NCI-H2107 (cell line): ENCODE results near the gene PID1.

ENCODE experiments used
- DNase-seq: peaks from one replicate; lab custom pipeline; 2025; lab: John Stamatoyannopoulos, UW

PID1 gene

GRCh38 chr2:229164545-229165249 is 106.4 kb downstream of the PID1 start:
- DNase-seq: no peak

- no peak for DNase-seq
Observed at GRCh38 chr2:229163893-229164292, 107.2 kb downstream of the PID1 start.

GRCh38 chr2:229162015-229162414 is 109.1 kb downstream of the PID1 start:
- no peak for DNase-seq

GRCh38 chr2:229160984-229161383 is 110.1 kb downstream of the PID1 start:
- no peak for DNase-seq

DNA sequence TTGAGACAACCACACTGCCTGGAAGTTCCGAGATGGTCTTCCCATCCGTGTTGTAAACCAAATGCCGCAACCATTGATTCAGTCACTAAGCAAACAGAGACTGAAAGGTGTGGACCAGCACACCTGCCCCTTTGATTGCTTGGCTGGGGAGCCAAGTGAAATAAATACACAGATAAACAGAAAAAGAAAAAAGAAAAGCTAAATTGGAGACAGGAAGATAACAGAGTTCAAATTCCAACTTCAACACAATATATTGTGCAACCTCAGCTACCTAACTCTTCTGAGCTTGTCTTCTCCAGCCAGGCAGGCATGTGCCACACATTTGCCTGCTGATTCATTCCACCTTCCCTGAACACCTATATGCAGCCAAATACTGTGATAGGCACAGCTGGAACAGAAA is 110.9 kb downstream of the PID1 start:
- DNase-seq: no peak

DNA sequence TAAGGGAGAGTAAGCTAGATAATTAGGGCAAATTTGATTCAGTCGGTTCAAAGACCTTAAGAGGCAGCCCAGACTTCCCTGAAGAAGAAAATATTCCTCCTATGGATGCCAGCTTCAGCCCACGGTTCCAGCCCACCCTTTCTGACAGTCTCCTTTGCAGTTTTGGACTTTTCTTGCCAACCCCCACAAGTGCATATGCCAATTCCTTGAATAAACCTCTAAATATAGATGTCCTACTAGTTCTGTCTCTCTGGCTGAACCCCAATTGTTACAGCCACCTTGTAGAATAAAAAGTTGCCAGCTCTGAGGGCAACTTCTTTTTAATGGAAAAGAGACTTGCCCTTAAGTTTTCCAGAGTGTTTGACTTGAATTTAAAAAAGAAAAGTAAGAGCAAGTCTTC is 111.7 kb downstream of the PID1 start:
- no peak for DNase-seq

DNA sequence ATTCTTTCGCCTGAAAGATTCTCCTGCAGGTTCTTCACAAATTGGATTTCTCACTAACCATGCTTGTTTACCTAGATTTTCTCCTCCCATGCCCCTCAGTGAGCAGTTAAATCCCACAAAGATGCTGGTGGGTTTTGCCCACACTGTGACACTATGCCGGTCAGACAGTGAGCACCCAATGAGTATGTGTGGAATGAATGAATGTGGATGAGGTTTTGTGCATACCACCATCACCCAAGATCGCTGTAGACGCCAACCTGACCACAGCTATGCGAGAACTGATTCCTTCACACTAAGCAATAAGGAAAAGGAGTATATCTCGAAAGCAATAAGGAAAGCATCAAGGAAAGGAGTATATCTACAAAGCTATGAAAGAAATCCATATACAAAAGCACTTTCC is 116.7 kb downstream of the PID1 start:
- no peak for DNase-seq

- DNase-seq: no peak
Observed at GRCh38 chr2:229153951-229154350, 117.1 kb downstream of the PID1 start.

DNA sequence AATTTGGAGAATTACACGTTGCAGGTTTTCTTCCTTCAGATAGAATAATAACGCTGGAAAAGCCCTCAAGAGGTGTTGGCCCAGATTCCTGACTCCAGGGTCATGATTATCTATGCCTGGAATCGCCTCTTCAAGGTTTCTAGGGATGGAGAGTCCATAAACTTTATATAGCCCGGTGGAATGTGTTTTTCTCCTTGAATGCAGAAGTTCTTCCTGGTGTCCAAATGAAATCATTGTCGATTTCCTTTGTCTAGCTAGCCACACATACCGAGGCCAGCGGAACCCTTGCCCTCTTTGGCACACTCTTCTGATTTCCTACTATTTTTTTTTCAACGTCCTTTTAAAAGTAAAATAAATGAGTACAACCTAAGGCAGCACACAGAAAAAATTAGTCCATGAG is 117.8 kb downstream of the PID1 start:
- no peak for DNase-seq

DNA sequence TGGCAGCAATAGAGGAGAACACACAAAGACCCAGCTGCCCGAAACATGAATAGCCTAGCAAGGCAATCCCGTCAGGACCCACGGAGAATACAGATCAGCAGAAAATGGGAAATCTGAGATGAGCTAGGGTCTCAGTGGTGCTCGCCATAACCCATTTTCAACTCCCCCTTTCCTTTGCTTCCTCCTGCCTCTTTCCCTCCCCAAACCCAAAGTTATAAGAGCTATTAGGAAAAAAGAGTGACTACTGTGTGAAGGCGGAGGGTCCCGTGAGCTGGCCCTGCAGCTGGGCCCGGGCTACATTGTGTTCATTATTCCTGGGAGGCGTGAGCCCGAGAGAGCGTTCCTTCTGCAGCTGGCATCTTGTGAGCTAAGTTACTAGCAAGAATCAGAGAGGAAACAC is 118.4 kb downstream of the PID1 start:
- no peak for DNase-seq

GRCh38 chr2:229150317-229150716 is 120.8 kb downstream of the PID1 start:
- DNase-seq: no peak

DNA sequence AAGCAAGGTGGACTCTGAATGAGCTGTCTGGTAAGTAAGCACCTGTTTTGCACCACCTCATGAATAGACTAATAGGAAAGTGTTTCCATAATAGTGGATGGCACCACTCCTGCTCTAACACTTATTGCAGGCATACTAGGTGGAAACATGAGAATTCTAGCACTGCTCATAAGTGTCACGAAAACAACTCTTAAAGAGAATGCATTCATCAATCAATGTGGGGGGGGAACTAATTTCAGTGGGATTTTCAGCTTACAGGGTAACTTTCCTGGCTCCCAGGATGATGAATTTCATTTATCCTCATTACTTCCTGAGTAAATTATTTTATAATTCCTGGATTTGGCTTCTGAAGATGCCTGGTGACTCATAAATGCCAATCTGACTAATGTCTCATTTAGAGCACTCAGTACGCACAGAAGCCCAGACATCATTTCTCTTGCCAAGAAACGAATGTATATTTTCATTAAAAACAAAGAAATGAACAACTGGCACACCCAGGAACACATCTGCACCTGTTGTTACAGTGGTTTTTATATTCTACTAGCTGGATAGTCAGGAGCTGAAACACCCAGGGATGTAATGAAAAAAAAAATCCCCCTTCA is 129.6 kb downstream of the PID1 start:
- no peak for DNase-seq

- no peak for DNase-seq
Observed at GRCh38 chr2:229137639-229138038, 133.4 kb downstream of the PID1 start.

DNA sequence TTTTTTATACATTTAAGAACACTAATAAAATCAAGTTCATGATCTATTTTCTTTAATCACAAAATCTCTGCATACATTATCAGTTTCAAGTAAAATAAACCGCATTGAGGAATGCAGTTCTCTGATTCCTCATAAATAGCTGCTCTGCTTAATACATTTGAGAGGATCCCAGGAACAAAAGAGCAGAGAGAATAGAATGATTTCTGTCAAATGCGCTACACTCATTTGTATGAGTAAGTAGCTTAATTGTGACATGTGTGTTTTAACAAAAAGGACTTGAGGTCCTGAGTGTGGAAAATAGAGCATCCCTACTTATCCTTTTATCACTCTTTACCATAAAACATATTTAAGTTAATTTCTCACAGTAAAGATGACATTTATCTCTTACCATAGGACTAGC is 134.0 kb downstream of the PID1 start:
- no peak for DNase-seq

DNA sequence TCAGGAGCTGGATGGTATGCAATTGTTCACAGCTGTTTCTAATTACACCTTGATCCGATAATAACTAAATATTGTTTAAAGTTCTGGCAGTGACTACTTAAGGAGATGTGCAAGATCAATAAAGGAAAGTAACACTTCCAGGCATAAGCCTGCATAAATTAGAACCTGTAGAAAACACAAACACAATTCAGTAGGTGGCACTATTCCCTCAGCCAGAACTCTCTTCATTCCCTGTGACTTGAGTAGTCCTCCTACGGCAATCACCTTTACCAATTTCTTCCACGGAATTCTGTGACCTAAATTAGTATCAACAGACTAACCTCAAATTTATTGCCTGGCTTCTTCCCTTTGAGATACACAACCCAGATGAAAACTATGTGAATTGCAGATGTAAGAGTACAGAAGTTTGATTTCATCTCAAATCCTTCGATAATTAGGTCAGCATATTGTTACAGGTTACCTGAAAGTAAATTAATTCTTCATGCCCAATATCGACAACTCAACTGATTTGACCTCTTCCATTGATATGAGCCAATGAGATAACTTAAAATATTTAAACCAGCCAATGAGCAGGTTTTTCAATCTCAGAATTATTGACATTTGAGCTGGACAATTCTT is 137.8 kb downstream of the PID1 start:
- peak; percentile 16 for DNase-seq

DNA sequence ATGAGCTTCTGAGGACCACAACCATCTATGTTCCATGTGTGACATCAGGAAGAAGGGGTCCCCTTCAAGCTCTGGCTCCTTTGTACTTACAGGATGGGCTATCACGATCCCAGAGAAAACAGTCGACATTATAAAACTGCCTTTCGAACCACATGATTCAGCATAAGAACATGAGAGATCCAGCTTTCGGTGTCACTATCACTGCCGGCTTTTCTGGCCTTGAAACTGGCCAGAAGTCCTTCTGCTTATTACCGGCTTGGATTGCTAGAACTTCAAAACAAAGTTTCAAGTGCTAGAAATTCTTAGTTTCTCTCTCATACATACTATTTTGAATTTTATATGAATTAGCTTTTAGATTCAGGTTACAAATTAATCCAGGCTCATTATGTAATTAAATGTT is 138.9 kb downstream of the PID1 start:
- DNase-seq: no peak

- no peak for DNase-seq
Observed at GRCh38 chr2:229130522-229130921, 140.6 kb downstream of the PID1 start.

DNA sequence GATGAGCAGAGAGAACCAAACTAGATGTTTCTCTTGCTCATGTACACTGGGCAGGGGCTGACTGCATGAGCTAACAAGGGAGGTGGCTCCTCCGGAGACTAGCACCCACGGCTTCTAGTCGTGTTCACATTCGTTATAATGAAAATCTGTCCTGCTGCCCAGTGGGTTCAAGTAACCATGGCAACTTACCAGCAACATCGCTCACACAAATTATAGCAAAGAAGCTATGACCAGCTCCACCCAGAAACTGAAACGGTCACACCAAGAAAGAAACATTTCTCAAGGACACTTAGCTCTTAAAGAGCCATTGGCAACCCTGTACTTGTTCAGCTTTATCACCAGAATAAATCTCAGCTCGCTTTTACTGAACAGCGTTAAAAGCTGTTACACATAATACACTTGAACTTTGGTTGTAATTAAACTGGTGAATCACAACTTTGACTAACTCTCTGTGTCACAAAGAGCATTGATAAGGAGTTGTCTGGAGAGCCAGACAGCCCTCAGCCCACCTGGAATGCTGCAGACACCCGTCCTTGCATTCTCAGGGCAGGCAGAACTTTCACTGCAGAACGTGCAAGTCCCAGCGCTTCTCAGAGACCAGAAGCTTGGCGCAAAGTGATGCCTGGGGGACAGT is 141.2 kb downstream of the PID1 start:
- DNase-seq: no peak

DNA sequence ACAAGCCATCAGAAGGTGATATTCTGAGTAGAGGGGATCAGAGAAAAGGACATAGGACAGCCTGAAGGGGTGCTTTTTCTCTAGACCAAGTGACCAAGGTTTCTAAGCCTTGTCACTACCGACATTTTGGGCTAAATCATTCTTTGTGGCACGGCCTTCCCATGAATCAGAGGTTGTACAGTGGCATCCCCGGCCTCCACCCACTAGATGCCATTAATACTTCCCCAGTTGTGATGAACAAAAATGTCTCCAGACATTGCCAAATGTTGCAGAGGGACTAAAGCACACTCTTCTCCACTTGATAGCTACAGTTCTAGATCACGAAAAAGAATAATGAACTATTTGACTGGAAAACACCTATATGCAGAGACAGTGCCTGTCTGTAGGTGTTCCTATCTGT is 143.6 kb downstream of the PID1 start:
- no peak for DNase-seq

DNA sequence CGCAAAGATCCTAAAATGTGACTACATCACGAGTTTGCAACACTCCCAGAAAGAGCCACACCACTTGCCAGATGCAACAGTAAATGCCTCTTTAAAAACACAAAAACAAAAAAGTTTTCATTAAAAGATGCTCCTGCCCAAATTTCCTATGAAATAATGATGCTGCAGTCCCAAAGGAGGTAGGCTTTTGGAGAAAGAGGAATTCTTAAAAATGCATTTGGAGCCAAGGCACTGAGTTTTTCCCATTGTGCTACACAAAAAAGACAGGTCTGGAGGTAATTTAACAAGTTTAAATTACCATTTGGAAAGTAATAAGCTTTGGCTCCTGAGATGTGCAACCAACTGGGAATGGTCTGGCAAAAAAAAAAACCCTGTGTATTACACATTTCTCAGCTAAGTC is 145.0 kb downstream of the PID1 start:
- no peak for DNase-seq

DNA sequence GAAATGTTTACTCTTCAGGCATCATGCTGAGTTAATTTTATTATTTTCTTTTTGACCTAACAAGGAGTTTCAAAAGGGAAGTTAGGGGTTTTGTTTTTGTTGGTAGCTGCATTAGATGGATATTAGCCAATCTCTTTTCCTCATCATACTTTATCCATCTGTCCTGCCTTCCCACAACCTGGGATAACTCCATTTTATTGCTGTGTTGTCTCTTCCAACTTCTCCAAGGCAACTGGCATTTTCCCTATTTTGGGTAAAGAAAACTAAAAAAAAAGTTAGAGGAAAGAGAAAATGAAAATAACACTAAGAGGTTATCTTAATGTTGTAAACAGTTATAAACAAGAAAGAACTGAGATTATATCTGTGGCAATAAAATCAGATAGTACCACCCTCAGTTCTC is 147.0 kb downstream of the PID1 start:
- no peak for DNase-seq

GRCh38 chr2:229118927-229119326 is 152.2 kb downstream of the PID1 start:
- DNase-seq: no peak

- DNase-seq: no peak
Observed at GRCh38 chr2:229118336-229118735, 152.8 kb downstream of the PID1 start.
